Mucosa of descending colon (tissue), 3 donors: ENCODE results near the gene SMAP2. TPM values are rescaled to one million over a fixed set of nuclear protein-coding genes. Genes with fewer than 3 reads are reported as not detected.

Source experiments
- ATAC-seq: fragments of 200-7000 bp; cut with Tn5 transposase; one replicate; pipeline ENCODE4 v1.9.1; 2020; ENCODE audit warnings: mild to moderate bottlenecking, moderate library complexity
- DNase-seq, 3 donors: peaks; one replicate each; pipeline ENCODE4 v3.0.0-alpha.2; 2020
- H3K36me3 ChIP-seq: fragments of 200-600 bp; one replicate; pipeline ENCODE4 v1.8.0; 2021; ENCODE audit warnings: low read depth, mild to moderate bottlenecking
- H3K4me1 ChIP-seq: fragments of 200-600 bp; one replicate; pipeline ENCODE4 v1.8.0; 2021; ENCODE audit warnings: low read depth, mild to moderate bottlenecking
- H3K4me3 ChIP-seq: fragments of 200-600 bp; one replicate; pipeline ENCODE4 v1.8.0; 2021; ENCODE audit warnings: mild to moderate bottlenecking
- H3K9me3 ChIP-seq: fragments of 200-600 bp; one replicate; pipeline ENCODE4 v1.8.0; 2021; ENCODE audit warnings: mild to moderate bottlenecking
- CTCF ChIP-seq: fragments of 200-600 bp; IDR thresholded peaks from one replicate; pipeline ENCODE4 v1.8.0; 2022; ENCODE audit warnings: antibody characterized with exemption, mild to moderate bottlenecking
- intact Hi-C, 2 donors: fragments of 100-400 bp; cut with DNase I in 1 of 2; cut with micrococcal nuclease in 1 of 2; formaldehyde crosslinking; loops; one replicate each; pipeline versions ENCODE4 v1.11.0 to v1.11.1; 2022; cut with DNase I, micrococcal nuclease
- total RNA-seq, 3 donors: library from RNA; stranded (reverse); fragmentation: NEBNext Ultra II Directional in 2 of 3; extraction: Animal tissue kit (Norgen Biotek cat#: 25700) in 2 of 3; gene quantifications; one replicate each; pipeline versions ENCODE4 v1.2.1 to v1.2.4, GENCODE V29; 2021 to 2023
- donor health status: DM: no; HTN: no; CAD: no; lungs with moderate emphysema.
- donor health status: DM: no; HTN: no; CAD: no.
- donor health status: DM: no; HTN: yes; CAD: no.

SMAP2 gene
- total RNA-seq, 3 donors from 2014 or later: 22.0 to 35.6 (median 24.7) TPM

- TF ChIP-seq CTCF: no peak
- no peaks in the 10 kb centered on the region for H3K4me1 ChIP-seq
- ATAC-seq (no peak), DNase-seq (no peak)
- peaks cover 9% of the 10 kb centered on the region for H3K9me3 ChIP-seq
- intact Hi-C loops: no loop called here
- no peak overlapping the region for H3K4me3 ChIP-seq
- no peaks in the 10 kb centered on the region for H3K36me3 ChIP-seq
Measured at GRCh38 chr1:40361637-40362036, 11.9 kb upstream of the SMAP2 start.

DNA sequence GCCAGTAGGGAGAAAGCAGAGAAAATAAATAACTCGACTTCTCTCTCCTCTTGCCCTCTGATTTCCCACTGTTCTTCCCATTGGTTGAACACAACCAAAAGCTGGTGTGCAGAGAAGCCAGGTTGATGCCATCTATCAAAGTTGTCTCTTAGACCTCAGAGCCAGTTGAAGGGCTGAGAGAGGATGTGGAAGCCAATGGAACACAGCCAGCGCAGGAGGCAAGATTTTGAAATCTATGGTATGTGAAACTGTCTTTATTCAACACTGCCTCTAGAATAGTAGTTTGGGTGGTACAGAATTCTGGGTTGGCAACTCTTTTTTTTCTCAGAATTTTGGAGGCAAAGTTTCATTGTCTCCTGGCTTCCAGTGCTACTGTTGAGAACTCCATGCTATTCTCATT is 11.3 kb upstream of the SMAP2 start:
- ATAC-seq (no peak), DNase-seq (no peak)
- Histone ChIP-seq H3K4me3 (no peak overlapping the region), H3K4me1 (no peaks in the 10 kb centered on the region), H3K9me3 (peaks cover 9% of the 10 kb centered on the region), H3K36me3 (no peaks in the 10 kb centered on the region)
- TF ChIP-seq CTCF: no peak
- intact Hi-C loops: no loop called here

GRCh38 chr1:40362699-40363098 is 10.8 kb upstream of the SMAP2 start:
- Histone ChIP-seq H3K9me3 (peaks cover 7% of the 10 kb centered on the region), H3K4me1 (no peaks in the 10 kb centered on the region), H3K36me3 (no peaks in the 10 kb centered on the region), H3K4me3 (no peak overlapping the region)
- intact Hi-C loops: no loop called here
- ATAC-seq (no peak), DNase-seq (no peak)
- TF ChIP-seq CTCF: no peak

DNA sequence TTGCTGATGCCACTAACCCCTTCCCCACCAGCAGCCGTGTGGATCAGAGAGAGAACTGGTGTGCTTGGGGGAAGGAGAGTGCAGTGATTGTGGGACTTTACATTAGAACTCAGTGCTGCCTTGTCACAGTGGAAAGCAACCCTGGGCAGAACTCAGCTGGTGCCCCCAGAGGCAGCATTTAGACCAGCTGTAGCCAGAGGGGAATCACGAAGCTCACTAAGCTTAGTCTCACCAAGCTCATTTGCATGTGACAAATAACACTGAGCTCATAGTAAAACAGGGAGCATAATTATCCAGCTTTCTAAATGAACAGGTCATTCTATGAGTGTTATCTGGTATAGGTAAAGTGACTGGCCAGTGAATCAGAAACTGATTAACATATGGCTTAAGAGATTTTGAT is 9.8 kb upstream of the SMAP2 start:
- Histone ChIP-seq H3K9me3 (peaks cover 2% of the 10 kb centered on the region), H3K36me3 (no peaks in the 10 kb centered on the region), H3K4me3 (no peak overlapping the region), H3K4me1 (no peaks in the 10 kb centered on the region)
- ATAC-seq (peak; percentile 51), DNase-seq (no peak)
- intact Hi-C loops: no loop called here
- TF ChIP-seq CTCF: no peak

DNA sequence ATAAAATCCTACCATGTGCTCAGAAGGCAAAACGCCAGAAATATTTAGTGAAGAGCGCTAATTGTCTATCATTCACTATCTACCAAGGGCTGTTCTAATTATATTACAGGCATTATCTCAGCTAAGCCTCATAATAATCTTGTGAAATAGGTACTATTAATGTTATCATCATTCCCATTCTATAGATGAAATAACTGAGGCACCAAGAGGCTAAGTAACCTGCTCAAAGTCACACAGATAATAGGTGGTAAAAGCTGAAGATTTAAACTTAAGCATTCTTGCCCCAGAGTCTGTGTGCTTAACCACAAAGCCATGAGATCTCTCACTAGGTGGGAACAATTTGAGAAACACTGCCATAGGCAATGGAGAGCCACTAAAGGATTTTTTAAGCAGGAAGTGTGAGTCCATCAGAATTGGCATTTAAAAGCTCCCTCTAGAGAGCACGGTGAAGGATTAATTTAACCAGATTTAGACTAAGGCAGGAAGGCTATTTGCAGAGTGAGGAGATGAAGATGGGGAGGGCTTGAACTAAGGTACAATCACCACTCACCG is 1.7 kb upstream of the SMAP2 start:
- DNase-seq (no peak), ATAC-seq (no peak)
- intact Hi-C loops: no loop called here
- no peak overlapping the region for H3K4me3 ChIP-seq
- H3K36me3 ChIP-seq: no peaks in the 10 kb centered on the region
- H3K4me1 ChIP-seq: no peaks in the 10 kb centered on the region
- H3K9me3 ChIP-seq: no peaks in the 10 kb centered on the region
- no peak for TF ChIP-seq CTCF
